Sigmoid colon (tissue), 4 donors: ENCODE data around the gene SEMA6B.

Experiments used
- CTCF ChIP-seq, 4 experiments: fragments of 450-650 bp in 3 of 4; fragments of 200-600 bp in 1 of 4; IDR thresholded peaks; one replicate each; pipeline ENCODE4 v1.5.1; 2016 to 2019; ENCODE audit warnings: antibody characterized with exemption in 4 of 4, mild to moderate bottlenecking in 3 of 4, moderate library complexity in 2 of 4
- POLR2A ChIP-seq, 2 donors: fragments of 450-650 bp; IDR thresholded peaks; one replicate each; pipeline ENCODE4 v1.6.1; 2016; ENCODE audit warnings: antibody characterized with exemption in 2 of 2, mild to moderate bottlenecking in 2 of 2, moderate library complexity in 2 of 2
- POLR2AphosphoS5 ChIP-seq, 4 donors: sonication (generic); formaldehyde crosslinking; IDR thresholded peaks; one replicate each; pipeline ENCODE4 v1.6.1; 2017; ENCODE audit warnings: antibody characterized with exemption in 4 of 4

- TF ChIP-seq POLR2AphosphoS5 (IDR thresholded peaks at IDR 0.05): no peak
- TF ChIP-seq CTCF (IDR thresholded peaks at IDR 0.05): no peak
- no peak for TF ChIP-seq POLR2A (IDR thresholded peaks at IDR 0.05)
Measured at GRCh38 chr19:4592445-4592844, 33.0 kb upstream of the SEMA6B start.
